ENCODE data around the gene IFRD2.

- TF ChIP-seq GABPA (IDR thresholded peaks at IDR 0.05; ENCODE audit: low read depth) (no peak), USF2 (IDR thresholded peaks at IDR 0.05; ENCODE audit: borderline replicate concordance, low read depth, low read length) (no peak)
Observed at GRCh38 chr3:50269460-50269859, 22.8 kb downstream of the IFRD2 start.

Measured in SK-N-SH (cell line).